K562 (cell line): Measurements from ENCODE around the gene PIGL. TPM values are rescaled to one million over a fixed set of nuclear protein-coding genes. Genes with fewer than 3 reads are reported as not detected.
A peak's percentile ranks its signal among the peaks of the same experiment; 100 is the strongest.

Source experiments
- ELF1 ChIP-seq: fragments of 200-800 bp; sonication (Bioruptor generic); IDR thresholded peaks from 2 replicates; pipeline ENCODE4 v1.6.1; 2016; ENCODE audit warnings: missing genetic modification characterization, missing compliant biosample characterization
- ESRRB ChIP-seq: fragments of 250-450 bp; sonication (Bioruptor Pico); IDR thresholded peaks from 2 replicates; pipeline ENCODE4 v1.5.0; 2020; ENCODE audit warnings: mild to moderate bottlenecking, moderate library complexity, borderline replicate concordance
- ETV6 ChIP-seq, 3 experiments: fragments of 150-350 bp in 1 of 3; sonication (generic) in 1 of 3; formaldehyde crosslinking in 1 of 3; IDR thresholded peaks; 2 replicates each; pipeline versions ENCODE4 v1.6.1 to v1.8.0; 2014 to 2022; ENCODE audit warnings: borderline replicate concordance in 2 of 3, low read depth in 2 of 3, antibody characterized with exemption in 1 of 3, low read length in 1 of 3, mild to moderate bottlenecking in 1 of 3, missing genetic modification reagents in 1 of 3
- HNRNPH1 ChIP-seq: fragments of 200-400 bp; formaldehyde crosslinking; optimal IDR thresholded peaks from 2 replicates; pipeline ENCODE3; 2017; ENCODE audit warnings: low read depth, mild to moderate bottlenecking, low read length, moderate library complexity
- NRF1 ChIP-seq, 2 experiments: fragments of 450-650 bp; IDR thresholded peaks in 1 of 2; conservative IDR thresholded peaks in 1 of 2; 2 replicates each; pipeline ENCODE4 v1.6.1; 2014; ENCODE audit warnings: mild to moderate bottlenecking in 2 of 2
- TRIM28 ChIP-seq: fragments of 450-650 bp; IDR thresholded peaks from 2 replicates; pipeline ENCODE4 v1.6.1; 2017
- ZBTB1 ChIP-seq: sonication (generic); formaldehyde crosslinking; IDR thresholded peaks from 2 replicates; pipeline ENCODE4 v1.8.1; 2023; ENCODE audit warnings: missing genetic modification reagents, low read depth, mild to moderate bottlenecking, borderline replicate concordance
- ZNF124 ChIP-seq: sonication (generic); formaldehyde crosslinking; IDR thresholded peaks from 2 replicates; pipeline ENCODE4 v1.8.1; 2022; ENCODE audit warnings: missing genetic modification reagents
- ZNF699 ChIP-seq: fragments of 250-450 bp; sonication (Bioruptor Pico); IDR thresholded peaks from 2 replicates; pipeline ENCODE4 v1.8.0; 2021; ENCODE audit warnings: mild to moderate bottlenecking, moderate library complexity; ENCODE audit not compliant: insufficient replicate concordance
- ZNF75A ChIP-seq: fragments of 450-650 bp; formaldehyde crosslinking; IDR thresholded peaks from 2 replicates; pipeline ENCODE4 v1.4.0; 2020; ENCODE audit warnings: mild to moderate bottlenecking
- polyA plus RNA-seq, 8 experiments: library from polyadenylated mRNA; depleted of rRNA in 4 of 8; stranded (reverse) in 5 of 8; unstranded in 3 of 8; fragments of >200 nt; fragmentation: Nextera tagmentation in 2 of 8; fragmentation: Illumina TruSeq in 1 of 8; extraction: Ambion mirVana in 2 of 8; extraction: Trizol in 1 of 8; gene quantifications; 2 replicates each; pipeline versions ENCODE4 v1.2.1 to v1.2.3, GENCODE V29; 2011 to 2014; ENCODE audit warnings: inconsistent platforms in 1 of 8, missing spikeins in 1 of 8
- total RNA-seq, 7 experiments: library from RNA; depleted of rRNA in 6 of 7; stranded (reverse); fragments of >200 nt in 6 of 7; fragmentation: Illumina TruSeq in 2 of 7; extraction: Trizol in 2 of 7; gene quantifications; 2 replicates each; pipeline versions ENCODE4 v1.2.1 to v1.2.3, GENCODE V29; 2011 to 2021; ENCODE audit warnings: low replicate concordance in 1 of 7
- TF ChIP-seq, protein P1 (sequence below), 2 experiments: fragments of 450-650 bp in 1 of 2; sonication (generic) in 1 of 2; formaldehyde crosslinking; conservative IDR thresholded peaks; 2 replicates each; pipeline versions ENCODE4 v1.4.0 to v1.8.1; 2020 to 2022; ENCODE audit warnings: mild to moderate bottlenecking in 1 of 2, missing genetic modification reagents in 1 of 2
- TF ChIP-seq, protein P2 (sequence below), 2 experiments: IDR thresholded peaks; 2 replicates each; pipeline ENCODE4 v1.6.1; 2012; ENCODE audit warnings: improper control_type of control experiment in 2 of 2, low read depth in 2 of 2, low read length in 2 of 2, borderline replicate concordance in 1 of 2
- TF ChIP-seq, protein P3 (sequence below): fragments of 450-650 bp; formaldehyde crosslinking; conservative IDR thresholded peaks from 2 replicates; pipeline ENCODE4 v1.4.0; 2022; ENCODE audit warnings: mild to moderate bottlenecking, missing genetic modification characterization
- TF ChIP-seq, protein P4 (sequence below): sonication (generic); formaldehyde crosslinking; IDR thresholded peaks from 2 replicates; pipeline ENCODE4 v1.8.0; 2023; ENCODE audit warnings: missing genetic modification reagents, mild to moderate bottlenecking, borderline replicate concordance

PIGL gene
- total and polyA plus RNA-seq, 9 of the 15 experiments (the other 6 are each of a cell fraction or from before 2014, with no cell fraction given) = 19.9 to 55.3 (median 29.6) TPM

DNA sequence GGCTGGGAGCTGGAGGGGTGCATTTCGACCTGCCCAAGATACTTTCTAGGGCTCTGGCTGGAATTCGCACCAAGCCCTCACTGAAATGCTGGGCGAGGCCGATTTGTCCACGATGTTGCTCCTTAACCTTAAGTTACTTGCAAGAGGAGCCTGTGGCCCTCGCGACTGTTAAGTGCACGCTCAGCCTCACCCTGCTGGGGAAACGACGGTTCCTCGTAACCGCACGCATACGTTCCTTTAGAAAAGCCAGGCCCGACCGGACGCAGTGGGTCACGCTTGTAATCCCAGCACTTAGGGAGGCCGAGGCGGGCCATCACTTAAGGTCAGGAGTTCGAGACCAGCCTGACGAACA, 1.1 kb upstream of the PIGL start (continued):
- no peak for TF ChIP-seq ESRRB (CRISPR knock-in tag)
- TF ChIP-seq ZNF124 (CRISPR knock-in tag) = no peak
- TF ChIP-seq ZNF699 (CRISPR knock-in tag) = no peak
- TF ChIP-seq ELF1 (tag) = 0 out of 2 replicates have a peak, but pooled peaks have one; percentile 23
- TF ChIP-seq, protein P1, sequence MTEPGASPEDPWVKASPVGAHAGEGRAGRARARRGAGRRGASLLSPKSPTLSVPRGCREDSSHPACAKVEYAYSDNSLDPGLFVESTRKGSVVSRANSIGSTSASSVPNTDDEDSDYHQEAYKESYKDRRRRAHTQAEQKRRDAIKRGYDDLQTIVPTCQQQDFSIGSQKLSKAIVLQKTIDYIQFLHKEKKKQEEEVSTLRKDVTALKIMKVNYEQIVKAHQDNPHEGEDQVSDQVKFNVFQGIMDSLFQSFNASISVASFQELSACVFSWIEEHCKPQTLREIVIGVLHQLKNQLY (CRISPR knock-in tag; conservative IDR thresholded peaks at IDR 0.05) = no peak
- TF ChIP-seq, protein P2, sequence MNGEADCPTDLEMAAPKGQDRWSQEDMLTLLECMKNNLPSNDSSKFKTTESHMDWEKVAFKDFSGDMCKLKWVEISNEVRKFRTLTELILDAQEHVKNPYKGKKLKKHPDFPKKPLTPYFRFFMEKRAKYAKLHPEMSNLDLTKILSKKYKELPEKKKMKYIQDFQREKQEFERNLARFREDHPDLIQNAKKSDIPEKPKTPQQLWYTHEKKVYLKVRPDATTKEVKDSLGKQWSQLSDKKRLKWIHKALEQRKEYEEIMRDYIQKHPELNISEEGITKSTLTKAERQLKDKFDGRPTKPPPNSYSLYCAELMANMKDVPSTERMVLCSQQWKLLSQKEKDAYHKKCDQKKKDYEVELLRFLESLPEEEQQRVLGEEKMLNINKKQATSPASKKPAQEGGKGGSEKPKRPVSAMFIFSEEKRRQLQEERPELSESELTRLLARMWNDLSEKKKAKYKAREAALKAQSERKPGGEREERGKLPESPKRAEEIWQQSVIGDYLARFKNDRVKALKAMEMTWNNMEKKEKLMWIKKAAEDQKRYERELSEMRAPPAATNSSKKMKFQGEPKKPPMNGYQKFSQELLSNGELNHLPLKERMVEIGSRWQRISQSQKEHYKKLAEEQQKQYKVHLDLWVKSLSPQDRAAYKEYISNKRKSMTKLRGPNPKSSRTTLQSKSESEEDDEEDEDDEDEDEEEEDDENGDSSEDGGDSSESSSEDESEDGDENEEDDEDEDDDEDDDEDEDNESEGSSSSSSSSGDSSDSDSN (IDR thresholded peaks at IDR 0.05; ENCODE audit: borderline replicate concordance in 1 of 2, low read depth in 2 of 2, low read length in 2 of 2) = 0 out of 4 replicates have a peak, but pooled peaks of 1 of the 2 experiments have one; percentile 44
- TF ChIP-seq ETV6 (IDR thresholded peaks at IDR 0.05; ENCODE audit: borderline replicate concordance in 1 of 2, low read depth in 2 of 2, low read length in 1 of 2) = no peak
- no peak for TF ChIP-seq ETV6 (CRISPR knock-in tag; IDR thresholded peaks at IDR 0.05; ENCODE audit: borderline replicate concordance)
- TF ChIP-seq ZNF75A (CRISPR knock-in tag) = no peak
- TF ChIP-seq ZBTB1 (CRISPR knock-in tag) = no peak
- TF ChIP-seq, protein P3, sequence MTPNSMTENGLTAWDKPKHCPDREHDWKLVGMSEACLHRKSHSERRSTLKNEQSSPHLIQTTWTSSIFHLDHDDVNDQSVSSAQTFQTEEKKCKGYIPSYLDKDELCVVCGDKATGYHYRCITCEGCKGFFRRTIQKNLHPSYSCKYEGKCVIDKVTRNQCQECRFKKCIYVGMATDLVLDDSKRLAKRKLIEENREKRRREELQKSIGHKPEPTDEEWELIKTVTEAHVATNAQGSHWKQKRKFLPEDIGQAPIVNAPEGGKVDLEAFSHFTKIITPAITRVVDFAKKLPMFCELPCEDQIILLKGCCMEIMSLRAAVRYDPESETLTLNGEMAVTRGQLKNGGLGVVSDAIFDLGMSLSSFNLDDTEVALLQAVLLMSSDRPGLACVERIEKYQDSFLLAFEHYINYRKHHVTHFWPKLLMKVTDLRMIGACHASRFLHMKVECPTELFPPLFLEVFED = no peak
- TF ChIP-seq TRIM28 = 0 out of 2 replicates have a peak, but pooled peaks have one; percentile 4
- TF ChIP-seq, protein P4, sequence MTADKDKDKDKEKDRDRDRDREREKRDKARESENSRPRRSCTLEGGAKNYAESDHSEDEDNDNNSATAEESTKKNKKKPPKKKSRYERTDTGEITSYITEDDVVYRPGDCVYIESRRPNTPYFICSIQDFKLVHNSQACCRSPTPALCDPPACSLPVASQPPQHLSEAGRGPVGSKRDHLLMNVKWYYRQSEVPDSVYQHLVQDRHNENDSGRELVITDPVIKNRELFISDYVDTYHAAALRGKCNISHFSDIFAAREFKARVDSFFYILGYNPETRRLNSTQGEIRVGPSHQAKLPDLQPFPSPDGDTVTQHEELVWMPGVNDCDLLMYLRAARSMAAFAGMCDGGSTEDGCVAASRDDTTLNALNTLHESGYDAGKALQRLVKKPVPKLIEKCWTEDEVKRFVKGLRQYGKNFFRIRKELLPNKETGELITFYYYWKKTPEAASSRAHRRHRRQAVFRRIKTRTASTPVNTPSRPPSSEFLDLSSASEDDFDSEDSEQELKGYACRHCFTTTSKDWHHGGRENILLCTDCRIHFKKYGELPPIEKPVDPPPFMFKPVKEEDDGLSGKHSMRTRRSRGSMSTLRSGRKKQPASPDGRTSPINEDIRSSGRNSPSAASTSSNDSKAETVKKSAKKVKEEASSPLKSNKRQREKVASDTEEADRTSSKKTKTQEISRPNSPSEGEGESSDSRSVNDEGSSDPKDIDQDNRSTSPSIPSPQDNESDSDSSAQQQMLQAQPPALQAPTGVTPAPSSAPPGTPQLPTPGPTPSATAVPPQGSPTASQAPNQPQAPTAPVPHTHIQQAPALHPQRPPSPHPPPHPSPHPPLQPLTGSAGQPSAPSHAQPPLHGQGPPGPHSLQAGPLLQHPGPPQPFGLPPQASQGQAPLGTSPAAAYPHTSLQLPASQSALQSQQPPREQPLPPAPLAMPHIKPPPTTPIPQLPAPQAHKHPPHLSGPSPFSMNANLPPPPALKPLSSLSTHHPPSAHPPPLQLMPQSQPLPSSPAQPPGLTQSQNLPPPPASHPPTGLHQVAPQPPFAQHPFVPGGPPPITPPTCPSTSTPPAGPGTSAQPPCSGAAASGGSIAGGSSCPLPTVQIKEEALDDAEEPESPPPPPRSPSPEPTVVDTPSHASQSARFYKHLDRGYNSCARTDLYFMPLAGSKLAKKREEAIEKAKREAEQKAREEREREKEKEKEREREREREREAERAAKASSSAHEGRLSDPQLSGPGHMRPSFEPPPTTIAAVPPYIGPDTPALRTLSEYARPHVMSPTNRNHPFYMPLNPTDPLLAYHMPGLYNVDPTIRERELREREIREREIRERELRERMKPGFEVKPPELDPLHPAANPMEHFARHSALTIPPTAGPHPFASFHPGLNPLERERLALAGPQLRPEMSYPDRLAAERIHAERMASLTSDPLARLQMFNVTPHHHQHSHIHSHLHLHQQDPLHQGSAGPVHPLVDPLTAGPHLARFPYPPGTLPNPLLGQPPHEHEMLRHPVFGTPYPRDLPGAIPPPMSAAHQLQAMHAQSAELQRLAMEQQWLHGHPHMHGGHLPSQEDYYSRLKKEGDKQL (CRISPR knock-in tag) = no peak
- TF ChIP-seq HNRNPH1 = no peak
- TF ChIP-seq NRF1 (conservative IDR thresholded peaks at IDR 0.05 in 1 of 2, IDR thresholded peaks at IDR 0.05 in 1 of 2) = peak in 1 of 2 experiments; percentile 3; a peak in 1 of 4 replicates
